Measurements from ENCODE around the gene PAPOLB. TPM values are rescaled to one million over a fixed set of nuclear protein-coding genes. Genes with fewer than 3 reads are reported as not detected.

Gene PAPOLB
- total and polyA plus RNA-seq, 2 of the 8 experiments (the other 6 are each of a cell fraction or from before 2014, with no cell fraction given) = 0.02 to 0.15 TPM

DNA sequence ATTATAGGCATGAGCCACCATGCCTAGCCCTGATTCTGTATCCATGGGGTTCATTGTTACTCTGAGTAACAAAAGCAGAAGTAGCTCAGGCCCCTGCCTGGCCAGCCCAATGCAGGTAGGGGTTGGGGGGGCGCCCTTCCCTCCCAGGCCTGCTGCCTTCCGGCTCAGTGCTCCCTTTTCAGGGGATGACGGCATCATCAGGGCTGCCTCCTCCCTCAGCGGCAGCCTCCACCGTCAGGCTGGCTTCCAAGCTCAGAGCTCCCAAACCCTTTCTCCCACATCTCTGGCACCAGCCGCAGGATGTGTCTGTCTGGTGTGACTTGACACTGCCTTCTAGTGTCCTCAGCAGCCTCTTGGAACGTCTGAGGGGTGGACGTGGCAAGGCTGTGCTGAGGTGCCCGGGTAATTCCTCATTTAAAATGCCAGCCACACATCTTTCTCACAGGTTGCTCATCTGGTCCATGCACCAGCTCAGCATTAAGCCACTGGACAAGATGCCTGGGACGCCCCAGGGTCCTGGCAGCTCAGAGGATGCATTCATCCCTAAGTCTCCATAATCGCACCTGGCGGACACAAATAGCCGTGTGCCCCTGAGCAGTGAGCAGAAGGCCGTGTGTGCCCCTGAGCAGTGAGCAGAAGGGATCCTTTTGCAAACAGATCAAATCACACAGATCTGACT, 38.2 kb downstream of the PAPOLB start (continued):
- TF ChIP-seq RFX5 (IDR thresholded peaks at IDR 0.05; ENCODE audit: borderline replicate concordance, low read depth, low read length) (no peak), CHD1 (IDR thresholded peaks at IDR 0.05; ENCODE audit: low read depth, low read length) (no peak)
- TF ChIP-seq, protein P1, sequence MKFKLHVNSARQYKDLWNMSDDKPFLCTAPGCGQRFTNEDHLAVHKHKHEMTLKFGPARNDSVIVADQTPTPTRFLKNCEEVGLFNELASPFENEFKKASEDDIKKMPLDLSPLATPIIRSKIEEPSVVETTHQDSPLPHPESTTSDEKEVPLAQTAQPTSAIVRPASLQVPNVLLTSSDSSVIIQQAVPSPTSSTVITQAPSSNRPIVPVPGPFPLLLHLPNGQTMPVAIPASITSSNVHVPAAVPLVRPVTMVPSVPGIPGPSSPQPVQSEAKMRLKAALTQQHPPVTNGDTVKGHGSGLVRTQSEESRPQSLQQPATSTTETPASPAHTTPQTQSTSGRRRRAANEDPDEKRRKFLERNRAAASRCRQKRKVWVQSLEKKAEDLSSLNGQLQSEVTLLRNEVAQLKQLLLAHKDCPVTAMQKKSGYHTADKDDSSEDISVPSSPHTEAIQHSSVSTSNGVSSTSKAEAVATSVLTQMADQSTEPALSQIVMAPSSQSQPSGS (IDR thresholded peaks at IDR 0.05; ENCODE audit: low read length) = no peak

Measured in H1 (cell line).